ENCODE data around the gene RASL11A.

The RASL11A gene

GRCh38 chr13:27251166-27252091 is 19.2 kb upstream of the RASL11A start, which contains the start of gene RPL21:
Gene RPL21 (plus strand): TSS chr13:27251558. CDS start chr13:27253777, 2,219 bp downstream.
- peak within 1 kb of the TSS; percentile 93 for H3K4me3 ChIP-seq (ENCODE audit: severe bottlenecking)
- peak; percentile 92 for ATAC-seq (ENCODE audit: low read depth)
- peaks cover 50% of the 10 kb centered on the region for H3K36me3 ChIP-seq (ENCODE audit: low read depth)
- no peaks in the 10 kb centered on the region for H3K27me3 ChIP-seq (ENCODE audit: insufficient read depth, poor library complexity, severe bottlenecking)
- H3K9me3 ChIP-seq (ENCODE audit: severe bottlenecking): no peaks in the 10 kb centered on the region
- H3K4me1 ChIP-seq (ENCODE audit: insufficient read depth, poor library complexity, severe bottlenecking): peaks cover 6% of the 10 kb centered on the region
- DNase-seq (ENCODE audit: low spot score): peak; percentile 91
- TF ChIP-seq CTCF (IDR thresholded peaks at IDR 0.05; ENCODE audit: poor library complexity, severe bottlenecking): no peak
- peak within 1 kb of the TSS; percentile 80 for H3K27ac ChIP-seq (ENCODE audit: poor library complexity, severe bottlenecking)

DNA sequence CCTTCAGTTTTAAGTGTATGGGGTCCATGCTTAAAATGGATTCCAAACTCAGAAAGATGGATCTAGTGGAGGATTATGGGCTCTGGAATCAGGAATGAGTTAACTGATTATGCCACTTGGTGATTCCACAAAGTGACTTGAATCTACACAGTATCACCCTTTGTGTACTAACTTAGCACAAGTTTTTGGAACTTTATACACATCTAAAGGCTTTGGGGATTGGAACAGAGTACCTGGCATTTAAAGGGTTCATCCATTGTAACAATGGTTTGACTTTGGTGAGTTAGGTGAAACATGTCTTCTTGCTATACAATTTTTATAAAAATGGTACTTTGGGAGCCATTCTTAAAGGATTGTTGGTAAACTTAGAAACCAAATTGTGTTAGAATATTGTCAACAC is 18.2 kb upstream of the RASL11A start:
- Histone ChIP-seq H3K36me3 (ENCODE audit: low read depth) (peaks cover 60% of the 10 kb centered on the region), H3K4me3 (ENCODE audit: severe bottlenecking) (peak overlapping the region; percentile 93), H3K27me3 (ENCODE audit: insufficient read depth, poor library complexity, severe bottlenecking) (no peaks in the 10 kb centered on the region), H3K4me1 (ENCODE audit: insufficient read depth, poor library complexity, severe bottlenecking) (peaks cover 6% of the 10 kb centered on the region), H3K9me3 (ENCODE audit: severe bottlenecking) (no peaks in the 10 kb centered on the region), H3K27ac (ENCODE audit: poor library complexity, severe bottlenecking) (peak overlapping the region; percentile 80)
- no peak for TF ChIP-seq CTCF (IDR thresholded peaks at IDR 0.05; ENCODE audit: poor library complexity, severe bottlenecking)
- DNase-seq (ENCODE audit: low spot score) (no peak), ATAC-seq (ENCODE audit: low read depth) (no peak)

GRCh38 chr13:27257233-27257568 is 13.4 kb upstream of the RASL11A start:
- 0 out of 3 replicates have a peak, but pooled peaks have one; percentile 4 for ATAC-seq (ENCODE audit: low read depth)
- TF ChIP-seq CTCF (IDR thresholded peaks at IDR 0.05; ENCODE audit: poor library complexity, severe bottlenecking): no peak
- no peak overlapping the region for H3K27ac ChIP-seq (ENCODE audit: poor library complexity, severe bottlenecking)
- H3K36me3 ChIP-seq (ENCODE audit: low read depth): peaks cover 82% of the 10 kb centered on the region
- no peaks in the 10 kb centered on the region for H3K27me3 ChIP-seq (ENCODE audit: insufficient read depth, poor library complexity, severe bottlenecking)
- H3K9me3 ChIP-seq (ENCODE audit: severe bottlenecking): no peaks in the 10 kb centered on the region
- peaks cover 10% of the 10 kb centered on the region for H3K4me1 ChIP-seq (ENCODE audit: insufficient read depth, poor library complexity, severe bottlenecking)
- no peak overlapping the region for H3K4me3 ChIP-seq (ENCODE audit: severe bottlenecking)
- DNase-seq (ENCODE audit: low spot score): no peak

GRCh38 chr13:27257648-27258253 is 12.9 kb upstream of the RASL11A start:
- H3K27ac ChIP-seq (ENCODE audit: poor library complexity, severe bottlenecking): no peak overlapping the region
- no peaks in the 10 kb centered on the region for H3K9me3 ChIP-seq (ENCODE audit: severe bottlenecking)
- peaks cover 10% of the 10 kb centered on the region for H3K4me1 ChIP-seq (ENCODE audit: insufficient read depth, poor library complexity, severe bottlenecking)
- no peak for TF ChIP-seq CTCF (IDR thresholded peaks at IDR 0.05; ENCODE audit: poor library complexity, severe bottlenecking)
- H3K27me3 ChIP-seq (ENCODE audit: insufficient read depth, poor library complexity, severe bottlenecking): no peaks in the 10 kb centered on the region
- H3K36me3 ChIP-seq (ENCODE audit: low read depth): peaks cover 77% of the 10 kb centered on the region
- DNase-seq (ENCODE audit: low spot score) (no peak), ATAC-seq (ENCODE audit: low read depth) (0 out of 3 replicates have a peak, but pooled peaks have one; percentile 8)
- no peak overlapping the region for H3K4me3 ChIP-seq (ENCODE audit: severe bottlenecking)
